Measurements from ENCODE around the gene DPF3. TPM values are rescaled to one million over a fixed set of nuclear protein-coding genes. Genes with fewer than 3 reads are reported as not detected.

The DPF3 gene
- total RNA-seq, 4 donors from 2014 or later, result 1.1 to 4.7 (median 1.8) TPM

GRCh38 chr14:72605921-72606220, 288.0 kb downstream of the DPF3 start:
- peak in 1 of 2 donors; percentile 21 for DNase-seq (ENCODE audit: low spot score in 2 of 2)
- no peak overlapping the region for H3K4me3 ChIP-seq (ENCODE audit: low read depth, poor library complexity, severe bottlenecking)
- TF ChIP-seq, protein P1, sequence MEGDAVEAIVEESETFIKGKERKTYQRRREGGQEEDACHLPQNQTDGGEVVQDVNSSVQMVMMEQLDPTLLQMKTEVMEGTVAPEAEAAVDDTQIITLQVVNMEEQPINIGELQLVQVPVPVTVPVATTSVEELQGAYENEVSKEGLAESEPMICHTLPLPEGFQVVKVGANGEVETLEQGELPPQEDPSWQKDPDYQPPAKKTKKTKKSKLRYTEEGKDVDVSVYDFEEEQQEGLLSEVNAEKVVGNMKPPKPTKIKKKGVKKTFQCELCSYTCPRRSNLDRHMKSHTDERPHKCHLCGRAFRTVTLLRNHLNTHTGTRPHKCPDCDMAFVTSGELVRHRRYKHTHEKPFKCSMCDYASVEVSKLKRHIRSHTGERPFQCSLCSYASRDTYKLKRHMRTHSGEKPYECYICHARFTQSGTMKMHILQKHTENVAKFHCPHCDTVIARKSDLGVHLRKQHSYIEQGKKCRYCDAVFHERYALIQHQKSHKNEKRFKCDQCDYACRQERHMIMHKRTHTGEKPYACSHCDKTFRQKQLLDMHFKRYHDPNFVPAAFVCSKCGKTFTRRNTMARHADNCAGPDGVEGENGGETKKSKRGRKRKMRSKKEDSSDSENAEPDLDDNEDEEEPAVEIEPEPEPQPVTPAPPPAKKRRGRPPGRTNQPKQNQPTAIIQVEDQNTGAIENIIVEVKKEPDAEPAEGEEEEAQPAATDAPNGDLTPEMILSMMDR (IDR thresholded peaks at IDR 0.05), result no peak
- intact Hi-C loops (cut with DNase I; ENCODE audit: low total_unique reads), result no loop called here
- WGBS, 2 donors, result 88 to 93% methylated on average over 3 of the region's 3 CpGs

DNA sequence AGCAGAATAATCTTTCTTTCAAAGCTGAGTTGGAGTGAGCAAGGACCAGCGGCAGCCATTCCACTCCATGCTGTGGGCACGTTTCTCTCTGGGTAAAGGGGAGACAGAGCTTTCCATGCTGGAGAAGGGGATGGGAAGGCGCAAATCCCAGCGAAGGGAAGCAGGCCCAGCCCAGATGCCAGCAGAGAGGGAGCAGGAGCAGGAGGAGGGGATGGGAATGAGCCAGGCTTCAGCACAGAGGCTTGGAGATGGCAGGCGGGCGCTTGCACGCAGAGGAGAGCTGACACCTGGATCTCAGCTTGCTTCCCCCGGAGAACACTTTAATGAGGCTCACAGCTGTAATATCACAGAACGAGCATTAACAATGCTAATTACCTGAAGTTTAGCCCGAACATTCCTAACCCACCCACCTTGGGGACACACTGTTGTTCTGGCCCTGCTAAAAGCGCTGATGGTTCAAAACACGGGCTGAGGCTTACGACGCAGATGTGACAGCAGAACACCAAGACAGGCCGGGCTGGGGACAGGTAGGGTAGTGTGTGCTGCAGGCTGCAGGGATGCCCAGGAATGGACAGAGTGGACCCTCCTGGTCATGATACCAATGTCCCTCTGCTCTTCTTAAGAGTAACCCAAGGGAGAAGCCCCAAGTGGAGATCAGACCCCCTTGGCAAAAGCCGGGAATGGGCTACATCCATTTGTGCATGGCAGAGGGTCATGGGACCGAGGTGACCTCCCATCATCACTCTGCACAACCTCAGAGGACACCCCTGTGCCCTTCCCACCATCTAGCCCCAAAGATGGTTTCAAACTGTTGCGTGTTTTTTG, 288.6 kb downstream of the DPF3 start:
- intact Hi-C loops (cut with DNase I; ENCODE audit: low total_unique reads), result no loop called here
- H3K4me3 ChIP-seq (ENCODE audit: low read depth, poor library complexity, severe bottlenecking), result no peak overlapping the region
- WGBS, 2 donors, result 81 to 85% methylated on average over 18 of the region's 18 CpGs
- no peak for TF ChIP-seq POLR2A (IDR thresholded peaks at IDR 0.05)
- TF ChIP-seq, protein P1 (IDR thresholded peaks at IDR 0.05), result no peak
- DNase-seq (ENCODE audit: low spot score in 2 of 2), result peak in 1 of 2 donors; percentile 70

GRCh38 chr14:72604133-72604532, 289.8 kb downstream of the DPF3 start:
- no peak overlapping the region for H3K4me3 ChIP-seq (ENCODE audit: low read depth, poor library complexity, severe bottlenecking)
- intact Hi-C loops (cut with DNase I; ENCODE audit: low total_unique reads), result no loop called here
- 85% methylated on average over 3 of the region's 3 CpGs for WGBS, 2 donors
- DNase-seq (ENCODE audit: low spot score in 2 of 2), result peak in 1 of 2 donors; percentile 29
- no peak for TF ChIP-seq POLR2A (IDR thresholded peaks at IDR 0.05)
- TF ChIP-seq, protein P1 (IDR thresholded peaks at IDR 0.05), result no peak

DNA sequence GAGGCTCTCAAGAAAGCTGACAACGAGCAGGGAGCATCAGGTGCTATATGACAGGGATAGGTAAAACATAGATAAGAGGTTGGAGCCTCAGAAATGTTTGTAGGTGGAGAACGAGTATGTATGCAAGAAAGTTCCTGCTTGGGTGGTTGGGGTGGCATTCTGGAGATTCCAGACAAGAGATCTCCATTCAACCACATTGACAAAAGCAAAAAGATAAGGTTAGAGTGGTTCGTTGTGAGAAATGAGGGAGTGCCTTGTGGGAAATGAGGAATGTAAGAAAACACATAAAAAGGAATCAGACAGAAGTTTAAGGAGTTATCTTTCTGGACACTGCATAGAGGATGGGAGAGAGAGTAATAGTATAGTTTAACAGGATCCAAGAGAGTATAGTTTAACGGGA, 290.3 kb downstream of the DPF3 start:
- DNase-seq (ENCODE audit: low spot score in 2 of 2), result peak in 1 of 2 donors; percentile 53
- intact Hi-C loops (cut with DNase I; ENCODE audit: low total_unique reads), result no loop called here
- WGBS, 2 donors, result 80 to 81% methylated on average over 4 of the region's 4 CpGs

GRCh38 chr14:72600551-72601330, 293.2 kb downstream of the DPF3 start:
- H3K4me3 ChIP-seq (ENCODE audit: low read depth, poor library complexity, severe bottlenecking), result no peak overlapping the region
- WGBS, 2 donors, result 71 to 72% methylated on average over 9 of the region's 9 CpGs
- TF ChIP-seq, protein P1 (IDR thresholded peaks at IDR 0.05), result no peak
- TF ChIP-seq POLR2A (IDR thresholded peaks at IDR 0.05), result no peak
- intact Hi-C loops (cut with DNase I; ENCODE audit: low total_unique reads), result no loop called here
- peak in 1 of 2 donors; percentile 77 for DNase-seq (ENCODE audit: low spot score in 2 of 2)

More for the DNA sequence above, 290.3 kb downstream of the DPF3 start:
- TF ChIP-seq, protein P1 (IDR thresholded peaks at IDR 0.05), result no peak
- TF ChIP-seq POLR2A (IDR thresholded peaks at IDR 0.05), result no peak
- no peak overlapping the region for H3K4me3 ChIP-seq (ENCODE audit: low read depth, poor library complexity, severe bottlenecking)

Data from lower leg skin (tissue), 4 donors.